ENCODE data around the gene CAPN10.

DNA sequence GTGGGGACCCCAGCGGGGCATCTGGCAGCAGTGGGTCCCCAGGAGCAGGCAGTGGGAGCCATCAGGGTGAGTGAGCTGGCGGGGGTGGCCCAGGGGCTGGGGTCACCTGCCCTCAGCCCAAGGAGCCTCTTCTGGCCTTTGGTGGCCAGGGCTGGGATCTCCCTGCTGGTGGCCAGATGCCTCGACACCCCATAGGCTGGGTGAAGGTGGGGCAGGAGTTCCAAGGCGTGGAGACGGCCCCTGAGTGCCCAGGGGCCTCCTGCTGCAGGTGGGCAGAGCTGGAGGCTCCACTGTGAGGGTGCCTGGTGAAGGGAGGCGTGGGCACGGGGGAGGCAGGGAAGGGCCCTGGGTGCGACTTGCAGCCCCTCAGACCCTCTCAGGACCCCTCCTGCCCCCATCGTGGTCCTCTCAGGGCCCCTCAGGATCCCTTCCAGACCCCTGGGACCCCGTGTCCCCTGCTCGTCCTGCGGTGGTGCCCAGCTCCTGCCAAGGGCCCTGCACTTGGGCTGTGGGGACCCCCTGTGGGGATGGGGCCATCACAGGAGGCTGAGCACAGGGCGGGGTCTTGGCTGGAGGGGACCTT, 33.7 kb downstream of the CAPN10 start:
- TF ChIP-seq EZH2 (IDR thresholded peaks at IDR 0.05) = no peak
- no peak for TF ChIP-seq POLR2AphosphoS5 (IDR thresholded peaks at IDR 0.05; ENCODE audit: borderline replicate concordance, low read depth, low read length)
- no peak for TF ChIP-seq FOXP2 (optimal IDR thresholded peaks at IDR 0.05; ENCODE audit: control extremely low read depth, extremely low read length, insufficient read depth)
